Hepatocyte (in vitro differentiated cells): ENCODE data around the gene LRRK2. TPM values are rescaled to one million over a fixed set of nuclear protein-coding genes. Genes with fewer than 3 reads are reported as not detected.

Experiments
- DNase-seq: peaks from one replicate; pipeline ENCODE4 v3.0.0-alpha.2; 2016; ENCODE audit warnings: low spot score
- H2AFZ ChIP-seq: fragments of 200-600 bp; sonication (generic); 2 replicates; pipeline ENCODE4 v1.6.0; 2016; ENCODE audit warnings: antibody characterized with exemption, mild to moderate bottlenecking
- H3K27ac ChIP-seq: fragments of 200-600 bp; sonication (generic); 2 replicates; pipeline ENCODE4 v1.5.1; 2016; ENCODE audit warnings: mild to moderate bottlenecking
- H3K27me3 ChIP-seq: fragments of 200-600 bp; sonication (generic); 2 replicates; pipeline ENCODE4 v1.6.1; 2016
- H3K36me3 ChIP-seq: fragments of 200-600 bp; sonication (generic); replicated peaks from 2 replicates; pipeline ENCODE4 v1.5.1; 2016; ENCODE audit warnings: low read depth; ENCODE audit not compliant: insufficient read depth
- H3K4me1 ChIP-seq: fragments of 200-600 bp; sonication (generic); 2 replicates; pipeline ENCODE4 v1.5.1; 2016; ENCODE audit warnings: mild to moderate bottlenecking, moderate library complexity; ENCODE audit not compliant: insufficient read depth
- H3K4me2 ChIP-seq: fragments of 200-600 bp; sonication (generic); 2 replicates; pipeline ENCODE4 v1.6.0; 2016
- H3K4me3 ChIP-seq: fragments of 200-600 bp; sonication (generic); 2 replicates; pipeline ENCODE4 v1.5.1; 2016; ENCODE audit warnings: mild to moderate bottlenecking
- H3K79me2 ChIP-seq: fragments of 200-600 bp; sonication (generic); 2 replicates; pipeline ENCODE4 v1.6.0; 2017; ENCODE audit warnings: mild to moderate bottlenecking
- H3K9me2 ChIP-seq: fragments of 200-600 bp; sonication (generic); replicated peaks from 2 replicates; pipeline ENCODE4 v1.6.0; 2017; ENCODE audit warnings: mild to moderate bottlenecking; ENCODE audit not compliant: insufficient read depth
- H3K9me3 ChIP-seq: fragments of 200-600 bp; sonication (generic); 2 replicates; pipeline ENCODE4 v1.5.1; 2016; ENCODE audit warnings: low read depth, mild to moderate bottlenecking
- H4K20me1 ChIP-seq: fragments of 200-600 bp; sonication (generic); 2 replicates; pipeline ENCODE4 v1.6.0; 2016; ENCODE audit warnings: mild to moderate bottlenecking; ENCODE audit not compliant: insufficient read depth, poor library complexity, severe bottlenecking
- EZH2 ChIP-seq: fragments of 200-600 bp; sonication (generic); IDR thresholded peaks from 2 replicates; pipeline ENCODE4 v1.6.1; 2016; ENCODE audit warnings: antibody characterized with exemption, mild to moderate bottlenecking, borderline replicate concordance
- EZH2phosphoT487 ChIP-seq: fragments of 200-600 bp; sonication (generic); IDR thresholded peaks from one replicate; pipeline ENCODE4 v1.6.1; 2018; ENCODE audit warnings: antibody characterized with exemption, mild to moderate bottlenecking, low read depth, moderate library complexity; ENCODE audit not compliant: unreplicated experiment, severe bottlenecking
- WGBS: methylation state at CpG from one replicate; pipeline ENCODE4 v1.1.6; 2016; ENCODE audit warnings: low lambda C conversion rate; ENCODE audit errors: missing lambda C conversion rate; 5-methylcytosine and 5-hydroxymethylcytosine counted together
- polyA plus RNA-seq: library from polyadenylated mRNA; unstranded; fragments of >200 nt; fragmentation: Nextera tagmentation; extraction: Ambion mirVana; gene quantifications from 2 replicates; pipeline ENCODE4 v1.2.1, GENCODE V29; 2016
- total RNA-seq: library from RNA; depleted of rRNA; stranded (reverse); fragments of >200 nt; gene quantifications from 2 replicates; pipeline ENCODE4 v1.2.3, GENCODE V29; 2014
- TF ChIP-seq, protein P1 (sequence below): fragments of 200-600 bp; sonication (generic); IDR thresholded peaks from 2 replicates; pipeline ENCODE4 v1.5.1; 2016; ENCODE audit warnings: antibody characterized with exemption, mild to moderate bottlenecking; ENCODE audit not compliant: poor library complexity

LRRK2 gene
- total and polyA plus RNA-seq, 2 experiments from 2014 or later, result 0.76 to 4.9 TPM

DNA sequence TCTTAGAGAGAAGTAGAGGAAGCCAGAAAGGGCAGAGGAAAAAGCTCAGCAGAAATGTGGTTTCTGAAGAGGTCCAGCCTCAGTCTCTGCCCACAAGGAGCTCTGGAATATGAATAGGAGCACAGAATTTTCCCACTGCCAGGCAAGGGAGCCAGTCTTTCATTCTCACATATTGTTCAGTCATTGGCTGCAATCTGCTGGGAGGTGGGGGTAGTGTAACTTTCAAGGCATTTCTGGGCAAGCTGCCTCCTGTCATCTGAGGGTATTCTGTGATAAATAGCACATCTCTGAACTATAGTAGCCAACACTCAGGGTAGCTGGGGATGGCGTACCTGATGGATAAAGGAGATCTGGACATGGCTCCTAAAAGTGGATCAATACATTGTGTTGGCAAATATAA lies 127.2 kb downstream of the LRRK2 start:
- Histone ChIP-seq H3K4me3 (no peak overlapping the region), H3K9me2 (no peaks in the 10 kb centered on the region), H3K36me3 (no peaks in the 10 kb centered on the region), H3K9me3 (no peaks in the 10 kb centered on the region), H3K4me2 (no peak overlapping the region), H3K27me3 (no peaks in the 10 kb centered on the region), H3K4me1 (no peaks in the 10 kb centered on the region), H2AFZ (no peak overlapping the region), H3K79me2 (no peaks in the 10 kb centered on the region), H4K20me1 (no peaks in the 10 kb centered on the region), H3K27ac (no peak overlapping the region)
- TF ChIP-seq, protein P1, sequence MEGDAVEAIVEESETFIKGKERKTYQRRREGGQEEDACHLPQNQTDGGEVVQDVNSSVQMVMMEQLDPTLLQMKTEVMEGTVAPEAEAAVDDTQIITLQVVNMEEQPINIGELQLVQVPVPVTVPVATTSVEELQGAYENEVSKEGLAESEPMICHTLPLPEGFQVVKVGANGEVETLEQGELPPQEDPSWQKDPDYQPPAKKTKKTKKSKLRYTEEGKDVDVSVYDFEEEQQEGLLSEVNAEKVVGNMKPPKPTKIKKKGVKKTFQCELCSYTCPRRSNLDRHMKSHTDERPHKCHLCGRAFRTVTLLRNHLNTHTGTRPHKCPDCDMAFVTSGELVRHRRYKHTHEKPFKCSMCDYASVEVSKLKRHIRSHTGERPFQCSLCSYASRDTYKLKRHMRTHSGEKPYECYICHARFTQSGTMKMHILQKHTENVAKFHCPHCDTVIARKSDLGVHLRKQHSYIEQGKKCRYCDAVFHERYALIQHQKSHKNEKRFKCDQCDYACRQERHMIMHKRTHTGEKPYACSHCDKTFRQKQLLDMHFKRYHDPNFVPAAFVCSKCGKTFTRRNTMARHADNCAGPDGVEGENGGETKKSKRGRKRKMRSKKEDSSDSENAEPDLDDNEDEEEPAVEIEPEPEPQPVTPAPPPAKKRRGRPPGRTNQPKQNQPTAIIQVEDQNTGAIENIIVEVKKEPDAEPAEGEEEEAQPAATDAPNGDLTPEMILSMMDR, result no peak
- no peak for DNase-seq
- WGBS, result 80% methylated on average over 1 of the region's 1 CpG

DNA sequence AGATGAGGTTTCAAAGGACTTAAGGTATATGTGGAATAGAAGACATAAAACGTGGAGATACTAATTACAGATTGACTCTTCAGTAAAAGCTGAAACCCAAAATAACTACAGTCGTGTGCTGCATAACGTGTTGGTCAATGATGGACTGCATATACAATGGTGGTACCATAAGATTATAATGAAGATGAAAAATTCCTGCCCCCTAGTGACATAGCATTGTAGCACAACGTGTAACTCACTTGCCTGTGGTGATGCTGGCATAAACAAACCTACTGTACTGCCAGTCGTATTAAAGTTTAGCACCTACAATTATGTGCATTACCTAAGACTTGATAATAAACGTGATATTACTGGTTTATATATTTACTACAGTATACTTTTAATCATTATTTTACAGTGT lies 150.3 kb downstream of the LRRK2 start:
- Histone ChIP-seq H4K20me1 (no peaks in the 10 kb centered on the region), H3K4me2 (no peak overlapping the region), H3K36me3 (no peaks in the 10 kb centered on the region), H3K79me2 (no peaks in the 10 kb centered on the region), H3K27me3 (no peaks in the 10 kb centered on the region), H3K4me3 (no peak overlapping the region), H3K27ac (no peak overlapping the region), H2AFZ (no peak overlapping the region), H3K9me2 (no peaks in the 10 kb centered on the region), H3K9me3 (no peaks in the 10 kb centered on the region), H3K4me1 (no peaks in the 10 kb centered on the region)
- DNase-seq, result no peak
- TF ChIP-seq, protein P1, result no peak
- TF ChIP-seq EZH2 (no peak), EZH2phosphoT487 (no peak)
- 77% methylated on average over 6 of the region's 6 CpGs for WGBS

DNA sequence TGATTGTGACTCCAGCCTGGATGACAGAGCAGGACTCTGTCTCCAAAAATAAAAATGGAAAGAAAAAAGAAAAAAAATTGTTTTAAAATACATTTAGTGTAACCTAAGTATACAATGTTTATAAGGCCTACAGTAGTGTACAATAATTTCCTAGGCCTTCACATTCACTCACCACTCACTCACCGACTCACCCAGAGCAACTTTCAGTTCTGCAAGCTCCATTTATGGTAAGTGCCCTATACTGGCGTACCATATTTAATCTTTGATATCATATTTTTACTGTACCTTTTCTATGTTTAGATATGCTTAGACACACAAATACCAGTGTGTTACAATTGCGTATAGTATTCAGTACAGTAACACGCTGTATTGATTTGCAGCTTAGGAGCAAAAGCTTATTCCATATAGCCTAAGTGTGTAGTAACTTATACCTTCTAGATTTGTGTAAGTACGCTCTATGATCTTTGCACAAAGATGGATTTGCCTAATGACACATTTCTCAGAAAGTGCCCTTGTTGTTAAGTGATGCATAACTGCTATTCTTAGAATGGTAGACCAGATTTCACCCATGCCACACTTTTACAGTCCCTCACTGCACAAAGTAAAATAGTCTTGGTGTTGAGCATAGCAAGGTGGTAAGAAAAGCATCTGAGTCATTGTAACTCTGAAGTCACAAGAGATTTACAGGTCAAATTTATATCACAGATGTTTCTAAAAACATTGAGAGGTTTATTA lies 151.9 kb downstream of the LRRK2 start:
- 95% methylated on average over 5 of the region's 5 CpGs for WGBS
- no peak for DNase-seq

More for the DNA sequence above, 151.9 kb downstream of the LRRK2 start:
- H3K27me3 ChIP-seq, result no peaks in the 10 kb centered on the region
- H2AFZ ChIP-seq, result no peak overlapping the region
- no peaks in the 10 kb centered on the region for H3K79me2 ChIP-seq
- no peak overlapping the region for H3K4me2 ChIP-seq
- H3K4me1 ChIP-seq, result no peaks in the 10 kb centered on the region
- H3K27ac ChIP-seq, result no peak overlapping the region
- no peak for TF ChIP-seq EZH2
- no peak for TF ChIP-seq EZH2phosphoT487
- TF ChIP-seq, protein P1, result no peak
- H4K20me1 ChIP-seq, result no peaks in the 10 kb centered on the region
- H3K9me3 ChIP-seq, result no peaks in the 10 kb centered on the region
- H3K4me3 ChIP-seq, result no peak overlapping the region
- no peaks in the 10 kb centered on the region for H3K36me3 ChIP-seq
- H3K9me2 ChIP-seq, result no peaks in the 10 kb centered on the region
